Airway epithelial cell (primary cell): Measurements from ENCODE around the gene TBC1D23. TPM values are rescaled to one million over a fixed set of nuclear protein-coding genes. Genes with fewer than 3 reads are reported as not detected.

Experiments
- total RNA-seq: library from RNA; depleted of rRNA; stranded (reverse); fragments of >200 nt; gene quantifications from 2 replicates; pipeline ENCODE4 v1.2.3, GENCODE V29; 2015

TBC1D23 gene
- total RNA-seq: 17.4 and 19.3 TPM in 2 replicates

GRCh38 chr3:100260685-100261484 lies at the start of gene TBC1D23:
TBC1D23 (plus strand) TSS chr3:100260992; CDS start chr3:100261019, 27 bp downstream.

DNA sequence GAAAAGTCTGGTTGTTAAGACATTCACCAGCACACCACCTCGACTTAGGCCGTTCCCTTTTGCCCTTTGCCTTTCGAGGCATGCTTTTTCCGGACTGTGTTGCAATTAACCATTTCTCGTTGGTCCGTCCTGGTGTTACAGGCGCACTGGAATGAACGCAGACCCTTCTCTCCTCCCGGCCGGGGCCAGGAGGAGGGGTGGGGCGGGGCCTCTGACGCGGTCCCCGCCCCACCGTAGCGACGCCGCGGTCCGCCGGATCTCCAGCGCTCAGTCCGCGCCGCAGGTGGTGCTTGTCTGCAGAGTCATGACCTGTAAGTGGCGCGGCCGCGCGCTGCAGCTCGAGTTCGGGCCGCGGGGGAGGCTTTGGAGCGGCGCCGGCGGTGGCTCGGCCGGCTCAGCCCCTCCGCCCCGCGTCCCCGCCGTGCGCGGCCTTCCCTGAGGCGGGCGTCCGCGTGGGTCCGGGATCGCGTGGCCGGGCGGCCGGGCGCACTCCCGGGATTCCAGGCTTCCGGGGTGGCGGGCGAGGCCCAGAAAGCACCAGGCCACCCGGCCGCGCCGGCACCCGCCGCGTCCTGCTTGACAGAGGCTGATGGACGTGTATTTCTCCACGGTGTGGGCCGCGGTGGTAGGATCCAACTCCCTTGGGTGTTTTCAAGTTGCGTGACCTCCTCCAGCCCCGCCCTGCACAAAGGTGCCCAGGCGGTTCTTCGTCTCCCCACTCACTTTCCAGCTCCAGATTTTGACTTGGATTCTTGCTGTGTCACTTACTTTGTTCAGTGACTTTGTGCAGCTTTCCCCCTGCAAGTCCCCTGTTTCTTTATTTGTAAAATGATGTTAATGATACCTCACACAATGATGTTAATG lies 73.9 kb downstream of the TBC1D23 start, which contains the start of gene NIT2:
Gene NIT2, plus strand, starts transcription at position 270 of the 864 bp plus-strand sequence. Its CDS starts 35 bp downstream, at position 305.

Other genes starting within 250 kb of the TBC1D23 start
- 3.8 and 3.9 TPM in 2 replicates for gene FILIP1L, start 146.5 kb upstream of the TBC1D23 start, total RNA-seq
- gene NIT2, start 73.8 kb downstream of the TBC1D23 start, total RNA-seq: 32.2 and 32.9 TPM in 2 replicates
- gene TOMM70, start 140.1 kb downstream of the TBC1D23 start, total RNA-seq: 38.5 and 39.2 TPM in 2 replicates
- 2.6 and 3.1 TPM in 2 replicates for gene LNP1, start 140.5 kb downstream of the TBC1D23 start, total RNA-seq
- 9.6 and 13.2 TPM in 2 replicates for gene TMEM45A, start 231.6 kb downstream of the TBC1D23 start, total RNA-seq